ENCODE results near the gene LCA5L.
"Not testable (repeated sequence)": the region's sequence is repeated elsewhere in the genome, so short reads cannot be mapped to it uniquely, and the experiment has no call there.

Gene LCA5L

GRCh38 chr21:39439232-39439631, 6.3 kb downstream of the LCA5L start:
- H3K4me3 ChIP-seq (ENCODE audit: low read depth, low read length), result no peak overlapping the region
- TF ChIP-seq, protein P1, sequence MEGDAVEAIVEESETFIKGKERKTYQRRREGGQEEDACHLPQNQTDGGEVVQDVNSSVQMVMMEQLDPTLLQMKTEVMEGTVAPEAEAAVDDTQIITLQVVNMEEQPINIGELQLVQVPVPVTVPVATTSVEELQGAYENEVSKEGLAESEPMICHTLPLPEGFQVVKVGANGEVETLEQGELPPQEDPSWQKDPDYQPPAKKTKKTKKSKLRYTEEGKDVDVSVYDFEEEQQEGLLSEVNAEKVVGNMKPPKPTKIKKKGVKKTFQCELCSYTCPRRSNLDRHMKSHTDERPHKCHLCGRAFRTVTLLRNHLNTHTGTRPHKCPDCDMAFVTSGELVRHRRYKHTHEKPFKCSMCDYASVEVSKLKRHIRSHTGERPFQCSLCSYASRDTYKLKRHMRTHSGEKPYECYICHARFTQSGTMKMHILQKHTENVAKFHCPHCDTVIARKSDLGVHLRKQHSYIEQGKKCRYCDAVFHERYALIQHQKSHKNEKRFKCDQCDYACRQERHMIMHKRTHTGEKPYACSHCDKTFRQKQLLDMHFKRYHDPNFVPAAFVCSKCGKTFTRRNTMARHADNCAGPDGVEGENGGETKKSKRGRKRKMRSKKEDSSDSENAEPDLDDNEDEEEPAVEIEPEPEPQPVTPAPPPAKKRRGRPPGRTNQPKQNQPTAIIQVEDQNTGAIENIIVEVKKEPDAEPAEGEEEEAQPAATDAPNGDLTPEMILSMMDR (IDR thresholded peaks at IDR 0.05; ENCODE audit: control insufficient read depth, extremely low read depth, insufficient read depth), result no peak
- no peak for DNase-seq (ENCODE audit: low read depth)

- DNase-seq (ENCODE audit: low read depth), result no peak
- TF ChIP-seq, protein P1 (IDR thresholded peaks at IDR 0.05; ENCODE audit: control insufficient read depth, extremely low read depth, insufficient read depth), result no peak
- no peak overlapping the region for H3K4me3 ChIP-seq (ENCODE audit: low read depth, low read length)
Measured at GRCh38 chr21:39434950-39435349, 10.6 kb downstream of the LCA5L start.

DNA sequence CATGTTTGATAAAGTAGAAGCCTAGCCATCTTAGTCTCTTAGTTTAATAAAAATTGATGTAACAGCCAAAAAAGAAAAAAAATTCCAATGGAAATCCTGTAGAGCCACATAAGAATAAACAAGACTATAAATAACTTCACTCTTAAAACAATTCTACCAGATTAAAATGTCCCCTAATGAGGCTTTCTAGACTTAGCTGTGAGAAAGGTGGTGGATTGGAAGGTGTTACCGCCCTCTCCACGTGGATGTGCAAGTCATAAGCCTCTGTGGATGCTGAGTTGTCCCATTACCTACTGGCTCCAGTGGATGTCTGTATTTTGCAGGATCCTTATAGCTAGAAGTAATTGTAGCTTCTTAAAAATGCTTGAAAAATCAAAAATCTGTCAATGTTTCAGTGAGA, 14.6 kb downstream of the LCA5L start:
- no peak for DNase-seq (ENCODE audit: low read depth)
- H3K4me3 ChIP-seq (ENCODE audit: low read depth, low read length), result no peak overlapping the region
- TF ChIP-seq, protein P1 (IDR thresholded peaks at IDR 0.05; ENCODE audit: control insufficient read depth, extremely low read depth, insufficient read depth), result no peak

DNA sequence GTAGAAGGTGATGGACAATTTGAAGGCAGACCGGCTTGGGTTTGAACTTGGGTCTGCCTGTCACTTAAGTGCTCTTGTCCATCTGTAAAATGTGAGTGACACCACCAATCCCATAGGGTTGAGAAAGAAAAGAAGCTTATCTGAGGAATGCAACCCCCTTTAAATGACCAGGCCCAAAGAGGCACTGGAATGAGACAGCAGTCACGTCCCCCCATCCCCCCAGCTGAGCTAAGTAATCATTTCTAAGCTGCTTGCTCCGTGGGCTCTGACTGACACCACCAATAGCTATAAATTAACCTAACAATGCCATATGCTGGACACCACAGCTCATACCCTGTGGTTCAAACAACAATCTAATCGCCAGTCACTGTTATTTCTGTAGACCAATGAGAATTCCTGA, 15.1 kb downstream of the LCA5L start:
- no peak overlapping the region for H3K4me3 ChIP-seq (ENCODE audit: low read depth, low read length)
- DNase-seq (ENCODE audit: low read depth), result no peak
- TF ChIP-seq, protein P1 (IDR thresholded peaks at IDR 0.05; ENCODE audit: control insufficient read depth, extremely low read depth, insufficient read depth), result no peak

DNA sequence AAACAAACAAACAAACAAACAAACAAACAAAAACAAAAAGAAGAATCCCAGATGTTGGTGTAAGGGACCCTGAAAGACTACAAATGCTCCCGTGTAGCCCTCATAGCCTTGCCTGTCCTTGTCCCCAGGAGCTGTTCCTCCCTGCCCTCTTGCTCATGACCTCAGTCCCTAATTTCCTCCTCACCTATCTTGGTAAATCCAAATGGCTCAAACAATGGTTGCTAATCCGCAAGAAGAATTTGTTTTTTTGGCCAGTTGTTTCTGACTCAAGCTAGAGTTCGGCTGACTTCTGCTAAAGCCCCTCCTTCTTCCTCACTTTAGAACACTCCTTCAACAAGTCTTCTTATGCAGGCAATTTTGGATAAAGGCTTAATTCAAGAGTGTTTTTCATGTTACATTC, 15.6 kb downstream of the LCA5L start:
- no peak for DNase-seq (ENCODE audit: low read depth)
- TF ChIP-seq, protein P1 (IDR thresholded peaks at IDR 0.05; ENCODE audit: control insufficient read depth, extremely low read depth, insufficient read depth), result no peak
- H3K4me3 ChIP-seq (ENCODE audit: low read depth, low read length), result no peak overlapping the region

DNA sequence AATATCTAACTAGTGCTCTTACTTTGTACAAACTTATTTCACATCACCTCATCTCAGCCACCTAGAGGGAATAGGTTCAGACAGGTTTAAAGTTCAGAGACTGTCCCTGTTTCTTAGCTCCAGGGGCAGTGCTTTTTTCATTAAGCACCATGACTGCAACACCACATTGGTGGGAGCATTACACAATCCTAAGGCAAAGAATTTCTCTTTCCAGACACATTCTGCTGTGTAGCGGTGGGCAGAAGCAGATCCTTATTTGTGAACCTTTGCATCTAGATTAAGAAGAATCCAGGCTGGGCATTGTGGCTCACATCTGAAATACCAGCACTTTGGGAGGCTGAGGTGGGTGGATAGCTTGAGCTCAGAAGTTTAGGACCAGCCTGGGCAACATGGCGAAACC, 16.1 kb downstream of the LCA5L start:
- no peak for DNase-seq (ENCODE audit: low read depth)
- TF ChIP-seq, protein P1 (IDR thresholded peaks at IDR 0.05; ENCODE audit: control insufficient read depth, extremely low read depth, insufficient read depth), result no peak
- no peak overlapping the region for H3K4me3 ChIP-seq (ENCODE audit: low read depth, low read length)

DNA sequence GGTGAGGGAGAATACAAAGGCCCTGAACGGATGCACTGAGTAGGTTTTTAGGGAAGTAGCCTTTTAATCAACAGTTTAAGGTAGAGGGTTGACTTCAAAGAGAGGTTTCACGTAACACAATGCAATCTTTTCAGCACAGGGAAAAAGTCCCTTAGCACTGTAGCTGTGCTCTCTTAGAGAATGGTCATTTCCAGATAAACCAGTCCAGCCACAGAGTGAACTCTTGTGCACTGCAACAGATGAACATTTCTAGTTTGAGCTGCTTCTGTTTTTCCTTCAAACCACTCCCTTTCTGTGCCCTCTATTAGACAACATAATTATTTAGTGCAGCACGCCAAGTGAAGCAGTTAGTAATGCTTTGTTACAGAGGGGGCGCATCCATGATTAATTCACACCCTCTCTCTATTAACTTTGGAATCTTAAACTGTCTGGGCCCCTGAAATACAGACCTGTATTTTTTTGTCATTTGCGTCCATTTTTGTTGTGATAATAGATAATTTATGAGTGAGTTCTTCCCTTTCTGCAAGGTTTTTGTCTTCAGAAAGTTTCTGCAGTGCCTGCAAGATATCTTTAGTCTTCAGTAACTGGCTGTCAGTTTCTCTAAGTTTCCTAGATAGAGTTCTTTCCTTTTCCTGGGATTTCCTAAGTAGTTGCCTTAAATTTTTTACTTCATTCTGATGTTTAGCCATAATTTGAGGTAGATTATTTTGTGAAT, 22.9 kb downstream of the LCA5L start:
- no peak for DNase-seq (ENCODE audit: low read depth)
- TF ChIP-seq, protein P1 (IDR thresholded peaks at IDR 0.05; ENCODE audit: control insufficient read depth, extremely low read depth, insufficient read depth), result no peak
- H3K4me3 ChIP-seq (ENCODE audit: low read depth, low read length), result no peak overlapping the region

GRCh38 chr21:39419204-39419603, 26.4 kb downstream of the LCA5L start:
- H3K4me3 ChIP-seq (ENCODE audit: low read depth, low read length); DNase-seq (ENCODE audit: low read depth): not testable (repeated sequence)
